WERI-Rb-1 (cell line): Measurements from ENCODE around the gene TENM3.

Experiments
- DNase-seq: peaks from one replicate; pipeline ENCODE4 v3.0.0-alpha.2; 2020
- H3K27ac ChIP-seq: fragments of 250-450 bp; sonication (Bioruptor Pico); 2 replicates; pipeline ENCODE4 v1.5.1; 2020; ENCODE audit warnings: mild to moderate bottlenecking, moderate library complexity
- H3K27me3 ChIP-seq: fragments of 250-450 bp; sonication (Bioruptor Pico); 2 replicates; pipeline ENCODE4 v1.5.1; 2021; ENCODE audit warnings: mild to moderate bottlenecking, low read depth, moderate library complexity; ENCODE audit not compliant: insufficient read depth, severe bottlenecking
- H3K36me3 ChIP-seq: fragments of 250-450 bp; sonication (Bioruptor Pico); 2 replicates; pipeline ENCODE4 v1.5.1; 2020; ENCODE audit warnings: mild to moderate bottlenecking, moderate library complexity
- H3K4me3 ChIP-seq: 2 replicates; pipeline ENCODE4 v1.5.1; 2011; ENCODE audit warnings: low read depth, mild to moderate bottlenecking, control low read depth, low read length
- H3K9me3 ChIP-seq: fragments of 250-450 bp; sonication (Bioruptor Pico); 2 replicates; pipeline ENCODE4 v1.5.1; 2021; ENCODE audit warnings: mild to moderate bottlenecking, moderate library complexity; ENCODE audit not compliant: severe bottlenecking
- TF ChIP-seq, protein P1 (sequence below): IDR thresholded peaks from 2 replicates; pipeline ENCODE4 v1.5.1; 2011; ENCODE audit warnings: low read depth, mild to moderate bottlenecking, control low read depth, inconsistent platforms, low read length

The TENM3 gene

DNA sequence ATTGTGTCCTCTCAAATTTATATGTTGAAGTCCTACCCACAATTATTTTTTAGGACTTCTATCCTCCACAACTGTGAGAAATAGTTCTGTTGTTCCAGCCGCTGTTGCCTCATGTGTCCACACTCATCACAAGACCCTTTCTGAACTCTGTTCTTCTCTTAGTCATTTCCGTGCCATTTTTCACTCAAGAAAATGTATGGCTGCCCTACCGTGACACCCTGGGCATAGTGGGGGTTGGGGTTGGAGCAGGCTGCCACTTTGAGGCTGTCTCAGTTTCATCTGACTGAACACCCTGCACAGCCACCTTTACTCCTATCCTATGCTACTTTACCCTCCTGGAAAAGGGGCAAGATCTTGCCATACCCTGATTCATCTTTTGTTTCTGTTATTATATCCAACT is 319.1 kb downstream of the TENM3 start:
- Histone ChIP-seq H3K27ac (no peak overlapping the region), H3K27me3 (no peaks in the 10 kb centered on the region), H3K4me3 (no peak overlapping the region), H3K9me3 (no peaks in the 10 kb centered on the region), H3K36me3 (no peaks in the 10 kb centered on the region)
- TF ChIP-seq, protein P1, sequence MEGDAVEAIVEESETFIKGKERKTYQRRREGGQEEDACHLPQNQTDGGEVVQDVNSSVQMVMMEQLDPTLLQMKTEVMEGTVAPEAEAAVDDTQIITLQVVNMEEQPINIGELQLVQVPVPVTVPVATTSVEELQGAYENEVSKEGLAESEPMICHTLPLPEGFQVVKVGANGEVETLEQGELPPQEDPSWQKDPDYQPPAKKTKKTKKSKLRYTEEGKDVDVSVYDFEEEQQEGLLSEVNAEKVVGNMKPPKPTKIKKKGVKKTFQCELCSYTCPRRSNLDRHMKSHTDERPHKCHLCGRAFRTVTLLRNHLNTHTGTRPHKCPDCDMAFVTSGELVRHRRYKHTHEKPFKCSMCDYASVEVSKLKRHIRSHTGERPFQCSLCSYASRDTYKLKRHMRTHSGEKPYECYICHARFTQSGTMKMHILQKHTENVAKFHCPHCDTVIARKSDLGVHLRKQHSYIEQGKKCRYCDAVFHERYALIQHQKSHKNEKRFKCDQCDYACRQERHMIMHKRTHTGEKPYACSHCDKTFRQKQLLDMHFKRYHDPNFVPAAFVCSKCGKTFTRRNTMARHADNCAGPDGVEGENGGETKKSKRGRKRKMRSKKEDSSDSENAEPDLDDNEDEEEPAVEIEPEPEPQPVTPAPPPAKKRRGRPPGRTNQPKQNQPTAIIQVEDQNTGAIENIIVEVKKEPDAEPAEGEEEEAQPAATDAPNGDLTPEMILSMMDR, result no peak
- DNase-seq, result no peak

- DNase-seq, result no peak
- Histone ChIP-seq H3K9me3 (no peaks in the 10 kb centered on the region), H3K4me3 (no peak overlapping the region), H3K36me3 (no peaks in the 10 kb centered on the region), H3K27ac (no peak overlapping the region), H3K27me3 (no peaks in the 10 kb centered on the region)
- TF ChIP-seq, protein P1, result no peak
These were observed 321.6 kb downstream of the TENM3 start for GRCh38 chr4:182564724-182565369.

DNA sequence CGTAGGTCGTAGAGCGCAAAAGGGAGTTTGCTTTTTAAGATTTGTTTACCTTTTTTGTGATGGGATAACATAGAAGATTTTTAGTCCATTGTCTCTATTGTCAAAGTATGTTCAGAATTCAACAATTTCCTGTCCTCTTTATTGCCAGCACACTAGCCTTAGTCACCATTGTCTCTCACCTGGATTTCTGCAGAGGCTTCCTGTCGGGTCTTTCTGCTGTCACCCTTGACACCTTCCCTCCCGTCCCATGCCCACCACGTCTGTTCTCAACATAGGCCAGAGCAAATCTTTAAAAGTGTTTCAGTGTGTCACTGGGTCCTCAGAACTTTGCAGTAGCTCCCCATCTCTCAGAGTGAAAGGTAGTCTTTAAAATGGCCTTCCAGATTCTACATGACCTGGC is 323.9 kb downstream of the TENM3 start:
- Histone ChIP-seq H3K9me3 (no peaks in the 10 kb centered on the region), H3K27ac (no peak overlapping the region), H3K27me3 (no peaks in the 10 kb centered on the region), H3K4me3 (no peak overlapping the region), H3K36me3 (no peaks in the 10 kb centered on the region)
- TF ChIP-seq, protein P1, result no peak
- DNase-seq, result no peak

DNA sequence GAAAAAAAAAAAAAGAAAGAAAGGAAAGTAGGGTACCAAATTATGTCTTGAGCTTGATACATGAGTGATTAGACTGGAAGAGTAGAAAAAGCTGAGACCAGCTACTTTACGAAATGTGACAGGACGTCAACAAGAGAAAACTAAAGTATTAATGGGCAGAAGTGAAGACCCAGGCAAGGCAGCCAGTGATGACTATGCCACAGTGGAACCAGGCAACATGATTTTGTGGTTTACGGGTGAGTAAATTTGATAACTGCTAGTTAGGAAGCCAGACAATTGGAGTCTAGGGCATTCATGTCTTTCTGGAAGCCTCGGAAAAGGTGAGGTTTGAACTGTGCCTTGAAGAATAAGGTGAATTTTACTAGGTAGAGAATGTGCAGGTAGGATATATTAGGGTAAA is 326.4 kb downstream of the TENM3 start:
- H3K27ac ChIP-seq, result no peak overlapping the region

GRCh38 chr4:182574706-182575105 is 331.5 kb downstream of the TENM3 start:
- H3K27me3 ChIP-seq, result no peaks in the 10 kb centered on the region
- DNase-seq, result no peak
- H3K9me3 ChIP-seq, result no peaks in the 10 kb centered on the region
- H3K4me3 ChIP-seq, result no peak overlapping the region
- TF ChIP-seq, protein P1, result no peak
- no peak overlapping the region for H3K27ac ChIP-seq
- no peaks in the 10 kb centered on the region for H3K36me3 ChIP-seq

More for the DNA sequence above, 326.4 kb downstream of the TENM3 start:
- TF ChIP-seq, protein P1, result no peak
- Histone ChIP-seq H3K4me3 (no peak overlapping the region), H3K9me3 (no peaks in the 10 kb centered on the region), H3K36me3 (no peaks in the 10 kb centered on the region), H3K27me3 (no peaks in the 10 kb centered on the region)
- DNase-seq, result no peak

GRCh38 chr4:182575225-182575624 is 332.0 kb downstream of the TENM3 start:
- Histone ChIP-seq H3K27ac (no peak overlapping the region), H3K36me3 (no peaks in the 10 kb centered on the region), H3K27me3 (no peaks in the 10 kb centered on the region), H3K9me3 (no peaks in the 10 kb centered on the region), H3K4me3 (no peak overlapping the region)
- TF ChIP-seq, protein P1, result no peak
- DNase-seq, result no peak
